Measurements from ENCODE around the gene DYNC1I1.

DYNC1I1 gene

DNA sequence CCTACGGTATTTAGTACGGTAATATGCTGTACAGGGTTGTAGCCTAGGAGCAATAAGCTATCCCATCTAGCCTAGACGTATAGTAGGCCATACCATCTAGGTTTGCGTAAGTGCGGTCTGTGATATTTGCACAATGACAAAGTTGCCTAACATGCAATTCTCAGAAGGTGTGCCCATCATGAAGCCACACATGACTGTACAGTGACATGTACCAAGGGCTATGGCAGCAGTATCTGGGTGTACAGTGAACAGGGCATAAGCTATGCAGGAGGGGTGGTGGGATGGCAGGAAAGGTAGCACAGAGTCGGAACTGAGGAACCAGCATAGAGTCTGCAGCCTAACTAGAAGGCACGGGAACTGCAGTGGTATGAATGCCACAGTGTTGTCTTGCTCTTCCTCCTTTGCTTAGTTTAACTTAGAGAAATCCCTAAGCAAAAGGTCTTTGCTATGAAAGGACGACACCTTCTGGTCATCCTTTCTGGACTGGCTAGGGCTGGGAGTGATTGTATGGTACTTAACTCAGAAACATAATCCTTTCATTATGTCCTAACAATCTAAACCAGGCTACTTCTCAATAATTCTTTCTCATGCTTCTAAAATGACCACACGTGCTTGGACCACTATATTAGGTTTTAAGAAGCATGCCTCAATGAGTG is 93.5 kb downstream of the DYNC1I1 start:
- DNase-seq, result no peak

DNA sequence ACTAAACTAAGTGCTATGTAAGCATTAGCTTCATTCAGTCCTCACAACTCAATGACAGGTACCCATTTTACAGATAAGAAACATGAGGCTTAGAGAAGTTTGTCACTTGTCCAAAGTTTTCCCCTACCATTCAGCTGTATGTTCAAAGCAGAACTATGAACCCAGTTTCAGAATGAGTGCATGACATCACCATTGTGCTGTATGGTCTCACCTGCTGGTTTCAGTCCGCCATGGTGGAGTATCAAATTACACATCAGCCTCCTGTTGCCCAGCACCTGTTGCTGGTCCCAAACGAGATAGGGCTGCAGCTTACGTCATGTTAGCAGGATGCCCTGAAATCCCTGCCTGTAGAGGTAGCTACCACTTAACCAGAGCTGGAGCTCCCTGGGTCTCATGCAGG is 95.0 kb downstream of the DYNC1I1 start:
- DNase-seq, result peak; percentile 43

DNA sequence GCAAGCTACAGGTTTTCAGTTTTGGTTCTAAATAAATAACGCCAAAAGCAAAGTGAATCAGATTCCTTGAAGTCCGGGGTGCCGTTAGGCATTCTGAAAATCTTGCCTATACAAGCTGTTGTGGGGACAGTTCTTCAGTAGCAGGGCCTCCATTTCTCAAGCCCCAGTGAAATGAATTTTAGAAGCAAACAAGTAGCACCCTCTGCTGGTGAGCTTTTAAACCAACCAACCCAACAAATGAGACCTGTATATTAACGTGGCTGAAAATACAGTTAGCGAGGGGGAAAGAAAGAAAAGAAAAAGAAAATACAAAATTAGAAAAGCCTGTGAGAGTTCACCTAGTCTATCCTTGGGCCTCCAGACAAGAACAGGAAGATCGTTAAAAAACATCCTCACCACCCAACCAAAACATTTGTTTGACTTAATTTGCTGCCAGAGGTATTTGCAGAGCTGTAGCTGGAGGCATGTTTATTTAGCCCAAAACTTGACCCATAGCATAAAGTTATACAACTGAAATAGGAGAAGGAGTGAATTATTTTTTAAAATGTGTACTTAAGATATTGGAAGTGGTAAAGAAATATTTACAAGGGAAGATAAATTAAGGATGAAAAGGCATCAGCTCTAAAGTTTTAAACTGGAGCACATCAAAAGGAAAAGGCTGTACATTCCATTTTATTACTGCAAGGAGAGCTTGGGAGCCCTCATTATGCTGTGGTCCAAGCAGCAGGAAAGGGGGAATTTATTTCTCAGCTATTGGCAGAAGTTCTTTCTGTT is 98.9 kb downstream of the DYNC1I1 start:
- DNase-seq, result peak; percentile 37

DNA sequence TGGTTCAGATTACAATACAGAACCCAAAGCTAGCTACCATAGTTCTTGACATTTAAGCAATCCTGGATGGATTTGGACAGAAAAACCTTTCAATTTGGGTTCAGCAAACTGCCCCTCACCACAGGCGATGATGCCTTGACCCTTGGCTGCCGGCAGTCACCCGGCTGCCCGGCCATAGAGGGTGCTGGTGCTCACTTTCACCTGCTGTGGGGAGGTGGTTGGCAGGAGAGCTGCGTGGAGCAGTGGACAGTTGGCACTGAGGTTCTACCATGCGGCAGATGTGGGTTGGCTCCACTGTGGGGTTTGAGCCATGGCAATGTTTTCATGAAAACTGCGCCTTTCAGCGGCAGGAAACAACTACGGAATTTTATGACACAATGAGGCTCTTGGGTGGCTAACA is 99.5 kb downstream of the DYNC1I1 start:
- DNase-seq, result no peak

DNA sequence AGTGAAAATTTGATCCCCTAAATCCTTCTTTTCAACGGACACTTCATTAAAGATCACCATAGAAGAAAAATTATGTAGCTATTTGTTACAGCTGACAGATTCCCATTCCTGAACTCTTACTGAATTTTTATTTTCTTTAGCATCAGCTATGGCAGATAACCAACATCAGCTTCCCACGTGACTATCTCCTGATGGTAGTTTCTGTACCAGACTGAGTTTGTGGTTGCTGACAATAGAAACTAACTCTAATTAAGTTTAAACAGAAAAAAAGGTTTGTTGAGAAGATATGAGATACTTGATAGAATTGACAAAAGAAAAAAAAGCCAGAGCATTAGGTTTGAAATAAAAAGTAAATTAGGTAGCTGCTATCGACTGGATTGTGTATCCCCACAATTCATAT is 101.8 kb downstream of the DYNC1I1 start:
- no peak for DNase-seq

DNA sequence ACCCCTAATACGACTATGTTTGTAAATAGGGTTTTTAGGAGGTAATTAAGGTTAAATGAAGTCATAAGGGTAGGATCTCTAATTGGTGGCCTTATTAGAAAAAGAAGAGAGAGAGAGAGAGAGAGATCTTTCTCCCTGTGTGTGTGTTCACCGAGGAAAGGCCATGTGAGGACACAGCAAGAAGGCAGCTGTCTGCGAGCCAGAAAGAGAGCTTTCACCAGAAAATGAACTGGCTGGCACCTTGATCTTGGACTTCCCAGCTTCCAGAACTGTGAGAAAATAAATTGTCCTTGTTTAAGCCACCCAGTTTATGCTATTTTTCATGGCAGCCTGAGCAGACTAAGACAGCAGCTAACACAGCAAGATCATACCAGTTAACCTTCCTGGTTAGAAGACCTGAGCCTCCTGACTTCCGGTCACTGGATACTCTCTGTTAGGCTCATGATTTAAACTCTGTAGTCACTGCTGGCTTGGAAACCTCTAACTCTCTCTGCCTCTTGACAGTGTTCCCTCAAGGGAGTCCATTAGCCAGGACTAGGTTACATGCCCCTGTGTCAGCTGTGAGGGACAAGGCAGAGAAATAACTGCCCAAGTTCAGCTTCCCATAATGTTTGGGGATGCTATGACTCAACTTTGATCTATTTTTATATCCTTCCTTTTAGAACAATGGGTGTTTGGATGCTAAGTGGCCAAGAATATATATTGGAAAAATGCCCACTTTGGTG is 102.3 kb downstream of the DYNC1I1 start:
- DNase-seq, result no peak

DNA sequence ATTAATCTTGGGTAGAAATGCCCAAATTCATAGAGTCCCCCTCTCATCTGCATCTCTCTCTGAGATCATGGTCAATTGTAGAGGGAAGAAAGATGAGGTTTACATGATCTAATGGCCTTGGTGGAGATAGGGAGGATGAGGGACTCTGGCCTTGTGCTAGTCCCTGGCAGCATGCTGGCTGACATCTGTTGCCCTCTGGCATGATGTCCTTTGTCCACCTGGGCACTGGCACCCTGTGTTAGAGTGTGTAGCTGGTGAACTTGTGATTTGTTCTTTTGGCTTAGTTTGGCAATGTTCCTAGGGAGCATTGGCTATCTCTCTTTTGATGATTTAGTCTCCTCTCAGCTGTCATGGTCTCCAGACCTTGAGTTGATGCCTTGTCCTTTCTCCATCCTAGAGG is 103.2 kb downstream of the DYNC1I1 start:
- DNase-seq, result no peak

DNA sequence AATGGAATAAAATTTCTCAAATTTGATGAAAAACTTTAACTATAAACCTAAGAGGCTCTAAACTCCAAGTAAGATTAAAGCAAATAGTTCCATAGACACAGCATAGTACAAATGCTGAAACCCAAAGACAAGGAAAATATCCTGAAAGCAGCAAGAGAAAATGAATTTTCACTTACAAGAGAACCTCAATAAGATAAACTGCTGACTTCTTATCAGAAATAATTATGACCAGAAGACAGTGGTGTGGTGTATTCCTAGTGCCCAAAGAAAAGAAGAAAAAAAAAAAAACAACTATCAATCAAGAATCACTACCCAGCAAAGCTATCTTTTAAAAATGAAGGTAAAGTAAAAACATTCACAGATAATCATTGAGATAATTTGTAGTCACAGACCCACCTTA is 106.3 kb downstream of the DYNC1I1 start:
- no peak for DNase-seq

DNA sequence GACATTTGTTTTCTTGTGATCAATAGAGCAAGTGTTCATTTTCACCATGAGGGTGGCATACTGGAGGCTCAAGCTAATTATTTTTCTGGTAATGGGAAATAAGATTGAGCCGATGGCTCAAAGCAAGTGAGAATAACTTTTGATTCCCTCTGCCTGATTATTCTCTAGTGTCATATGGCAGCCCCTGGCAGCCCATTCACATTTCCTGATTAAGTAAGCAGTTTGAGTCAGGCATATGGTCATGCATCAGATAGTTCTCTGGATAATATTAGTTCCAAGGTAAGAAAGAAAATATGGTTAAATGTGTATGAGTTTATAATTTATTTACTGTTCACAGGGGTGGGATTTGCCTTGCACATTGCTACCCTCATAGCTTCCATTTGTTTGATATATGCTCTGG is 109.2 kb downstream of the DYNC1I1 start:
- DNase-seq, result no peak

DNA sequence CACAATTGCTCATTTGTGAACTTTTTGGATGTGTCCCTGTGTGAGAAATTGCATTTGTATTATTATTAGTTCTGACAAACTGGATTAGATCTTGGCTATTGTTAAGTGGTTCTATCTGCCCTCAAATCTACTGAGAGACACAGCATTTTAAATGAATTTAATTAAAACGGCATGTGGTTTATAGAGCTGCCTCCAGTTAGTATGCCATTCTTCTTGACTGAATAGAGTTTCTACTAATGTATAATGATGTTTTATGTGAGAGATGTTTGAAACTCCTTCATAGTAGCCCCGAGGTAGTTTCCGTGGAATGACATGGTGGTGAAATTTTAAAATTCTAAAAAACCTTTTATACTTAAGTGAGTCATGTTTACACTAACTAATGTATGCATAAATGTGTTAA is 110.9 kb downstream of the DYNC1I1 start:
- DNase-seq, result no peak

DNA sequence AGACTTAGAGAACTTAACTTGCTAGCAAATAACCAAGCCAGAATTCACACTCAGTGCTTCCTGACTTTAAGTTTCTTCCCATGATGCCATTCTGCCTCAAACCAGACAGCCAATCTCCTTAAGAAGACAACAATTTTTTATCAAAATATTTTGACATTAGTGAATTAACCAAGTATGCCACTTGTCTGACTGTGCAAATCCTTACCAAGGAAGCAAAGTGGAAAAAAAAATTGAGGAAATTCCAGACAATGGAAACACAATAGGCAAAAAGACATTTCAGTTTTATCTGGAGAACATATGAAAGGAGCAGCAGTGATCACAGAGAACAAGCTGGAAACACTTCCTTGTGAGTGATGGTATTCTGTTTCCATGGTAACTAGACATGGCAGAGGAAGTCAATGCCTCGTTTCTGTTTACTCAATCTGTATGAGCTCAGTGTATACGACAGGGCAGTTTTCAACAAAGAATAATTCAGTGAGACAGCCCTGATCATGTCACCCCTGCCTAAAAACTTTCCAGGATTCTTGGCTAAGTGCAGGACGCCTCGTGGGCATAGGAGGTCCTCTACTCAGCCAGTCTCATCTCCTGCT is 114.2 kb downstream of the DYNC1I1 start:
- no peak for DNase-seq

DNA sequence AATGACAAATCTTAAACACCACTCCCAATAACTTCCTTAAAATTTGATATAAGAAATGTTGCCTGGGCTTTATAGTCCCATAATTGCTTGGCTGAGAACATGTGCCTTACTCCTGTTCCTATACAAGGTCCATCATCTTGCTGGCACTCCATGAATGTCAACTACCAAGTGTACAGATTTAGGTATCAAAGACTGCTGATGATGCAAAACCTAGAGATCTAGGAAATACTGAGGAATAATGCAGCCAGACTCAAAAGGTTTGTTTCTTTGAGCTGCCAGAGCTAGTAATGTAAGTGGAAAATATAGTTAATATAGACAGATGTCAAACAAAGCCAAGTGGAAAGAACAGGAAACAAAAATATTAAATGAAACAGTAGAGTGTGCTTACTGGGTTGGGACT is 121.1 kb downstream of the DYNC1I1 start:
- DNase-seq, result no peak

DNA sequence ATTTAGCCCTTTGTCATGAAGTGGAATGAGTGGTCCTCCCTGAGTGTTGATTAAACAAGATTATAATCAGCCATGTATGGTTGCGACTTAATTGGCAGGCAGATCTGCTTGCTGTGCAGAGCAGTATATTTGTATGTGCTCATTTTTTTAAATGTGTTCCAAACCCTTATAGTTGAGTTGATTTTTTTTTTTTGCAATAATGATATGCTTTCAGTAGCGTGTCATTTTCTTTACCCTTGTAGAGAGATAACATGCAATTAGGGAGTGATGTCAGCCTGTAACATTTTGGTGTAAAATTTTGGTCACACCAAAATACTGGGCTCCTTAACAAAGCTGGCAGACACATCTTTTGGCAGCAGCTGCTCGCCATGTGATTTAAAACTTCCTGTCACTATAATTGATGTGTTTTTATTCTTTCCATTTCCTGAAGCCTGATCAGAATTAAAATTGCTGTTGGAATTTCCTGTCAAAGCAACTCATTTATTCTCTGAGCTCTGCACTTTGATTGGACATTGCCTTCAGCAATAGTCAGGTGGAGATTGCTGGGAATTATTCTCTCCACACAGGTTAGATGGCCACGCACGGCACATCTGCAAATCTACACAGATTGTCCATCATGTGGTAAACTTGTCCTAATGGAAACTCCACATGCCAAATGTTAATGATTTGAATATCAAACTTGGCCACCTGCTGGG is 125.3 kb downstream of the DYNC1I1 start:
- no peak for DNase-seq

DNA sequence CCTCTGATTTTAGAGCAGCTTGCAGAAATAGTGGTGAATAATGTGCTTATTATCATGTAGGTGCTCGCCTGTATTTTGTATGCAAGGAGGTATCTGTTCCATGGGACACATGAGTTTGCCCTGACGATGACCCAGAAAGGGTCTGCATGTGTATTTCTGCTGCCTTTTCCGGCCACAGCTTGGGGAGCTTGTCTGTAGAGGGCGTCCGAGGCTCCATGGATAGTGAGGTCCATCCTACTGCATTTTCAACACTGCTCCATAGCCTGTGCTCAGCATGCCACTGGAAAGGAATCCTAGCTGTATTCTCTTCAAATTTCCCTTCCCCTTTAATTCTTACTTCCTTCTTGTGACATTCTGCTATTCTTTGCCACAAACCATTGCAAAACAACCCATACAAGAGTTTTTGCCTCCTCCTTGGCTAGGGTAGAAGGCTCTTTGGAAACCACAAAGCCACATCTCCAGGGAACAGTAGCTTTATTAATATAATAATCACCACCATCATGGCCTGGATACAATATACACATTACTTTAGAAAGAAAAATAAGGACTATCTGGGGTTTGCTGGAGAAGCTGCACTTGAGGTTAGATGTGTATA is 127.7 kb downstream of the DYNC1I1 start:
- no peak for DNase-seq

DNA sequence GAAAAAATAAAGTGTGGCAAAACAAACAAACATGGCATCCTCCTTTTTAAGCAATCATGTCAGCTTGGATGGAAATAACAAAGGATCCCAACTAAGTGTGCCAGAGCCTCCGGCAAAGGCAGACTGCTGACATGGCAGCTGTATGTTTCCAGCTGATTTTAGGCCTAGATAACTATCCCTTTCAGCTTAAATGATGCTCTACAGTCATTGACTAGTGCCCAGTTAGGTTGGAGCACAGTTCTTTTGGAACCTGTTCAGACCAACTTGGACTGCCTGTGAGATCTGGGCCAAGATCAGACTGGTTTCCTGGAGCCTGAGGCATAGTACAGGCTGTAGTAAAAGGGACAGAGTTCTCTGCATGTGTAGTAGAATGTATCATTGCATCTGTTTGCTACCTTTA is 128.7 kb downstream of the DYNC1I1 start:
- DNase-seq, result no peak

DNA sequence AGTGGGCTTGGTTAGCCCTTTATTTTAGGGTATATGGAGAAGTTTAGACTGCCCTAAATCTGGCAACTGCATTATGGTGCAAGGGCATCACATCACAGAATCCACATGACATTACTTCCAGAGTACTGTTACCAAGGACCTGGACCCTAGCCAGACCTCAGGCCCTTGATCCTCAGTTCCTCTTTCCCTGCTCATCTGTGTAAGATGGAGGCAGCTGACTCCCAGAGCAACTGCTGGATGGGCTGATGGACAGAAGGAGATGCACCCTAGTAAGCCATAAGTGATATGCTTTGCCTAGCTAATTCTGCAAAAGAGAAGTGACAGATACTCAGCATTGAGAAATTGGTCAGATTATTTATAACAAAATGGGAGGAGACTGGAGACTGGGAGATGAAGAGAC is 131.7 kb downstream of the DYNC1I1 start:
- no peak for DNase-seq

DNA sequence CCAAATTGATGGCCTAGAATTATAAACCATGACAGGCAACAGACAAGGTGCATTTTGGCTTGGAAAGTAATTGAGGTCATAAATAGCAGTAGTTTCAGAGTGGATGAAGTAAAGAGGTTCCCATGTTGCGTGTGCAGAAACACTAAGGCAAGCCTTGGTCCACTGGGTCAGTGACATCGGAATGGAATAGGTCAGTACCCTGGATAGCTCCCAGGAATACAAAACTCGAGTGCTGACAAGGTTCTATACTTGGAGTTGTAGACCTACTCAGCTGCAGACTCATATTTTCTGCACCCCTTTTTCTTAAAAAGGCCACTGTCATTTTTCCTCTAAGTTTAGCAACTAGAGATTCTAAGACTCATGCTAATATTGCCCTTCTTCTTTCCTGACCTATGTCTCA is 132.8 kb downstream of the DYNC1I1 start:
- no peak for DNase-seq

DNA sequence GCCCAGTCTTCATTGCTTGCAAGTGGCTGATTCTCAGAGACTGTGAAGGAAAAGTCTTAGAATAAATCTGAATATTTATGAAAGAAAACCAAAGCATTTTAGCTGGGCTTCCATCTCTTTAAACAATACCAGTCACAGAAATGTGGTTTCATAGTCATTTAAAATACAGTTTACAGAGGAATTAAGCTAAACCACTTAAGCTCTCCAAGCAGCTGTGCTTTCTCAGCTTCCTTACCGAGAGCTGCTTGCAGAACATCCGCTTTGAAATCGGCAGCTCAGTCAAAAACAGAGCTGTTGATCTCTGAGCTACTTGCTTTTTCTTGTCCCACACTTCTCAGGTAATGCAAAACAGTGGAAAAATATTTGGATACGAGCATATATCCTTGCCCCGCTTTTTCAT is 134.5 kb downstream of the DYNC1I1 start:
- no peak for DNase-seq

DNA sequence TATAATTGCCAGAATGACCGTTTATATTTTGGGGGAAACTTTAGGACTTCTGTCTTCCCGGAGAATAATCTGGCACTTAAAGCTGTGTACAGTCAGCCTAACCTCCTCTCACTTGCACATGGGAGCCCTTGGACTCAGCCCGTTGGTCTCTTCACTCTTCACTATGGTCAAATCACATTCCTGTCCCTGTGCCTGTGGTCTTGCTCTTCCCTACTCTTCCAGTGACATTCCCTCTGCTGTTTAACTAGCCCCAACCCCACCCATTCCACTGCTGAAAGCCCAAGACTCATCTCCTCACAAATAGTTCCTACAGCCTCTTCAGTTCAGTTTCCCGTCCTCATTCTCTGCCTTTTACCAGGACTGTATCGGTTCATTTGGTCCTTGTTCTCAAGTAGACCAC is 135.0 kb downstream of the DYNC1I1 start:
- no peak for DNase-seq

DNA sequence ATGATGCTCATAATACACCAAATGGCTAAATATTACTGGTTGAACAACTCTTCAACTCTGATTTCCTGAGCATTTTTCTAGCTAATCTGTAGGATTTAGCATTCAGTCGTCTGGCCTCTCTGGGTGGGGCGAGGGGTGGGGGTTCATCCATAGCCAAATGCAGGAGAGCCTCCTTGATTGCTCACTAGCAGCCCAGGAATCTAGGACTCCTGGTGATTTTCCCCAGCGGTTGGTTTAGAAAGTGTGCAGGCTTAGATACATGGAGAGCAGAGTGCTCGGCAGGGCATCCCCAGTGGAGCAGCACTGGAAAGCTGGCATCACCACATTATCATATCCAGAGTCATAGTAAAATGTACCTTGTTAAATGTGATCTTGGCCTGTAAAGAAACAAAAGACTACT is 136.1 kb downstream of the DYNC1I1 start:
- DNase-seq, result no peak

DNA sequence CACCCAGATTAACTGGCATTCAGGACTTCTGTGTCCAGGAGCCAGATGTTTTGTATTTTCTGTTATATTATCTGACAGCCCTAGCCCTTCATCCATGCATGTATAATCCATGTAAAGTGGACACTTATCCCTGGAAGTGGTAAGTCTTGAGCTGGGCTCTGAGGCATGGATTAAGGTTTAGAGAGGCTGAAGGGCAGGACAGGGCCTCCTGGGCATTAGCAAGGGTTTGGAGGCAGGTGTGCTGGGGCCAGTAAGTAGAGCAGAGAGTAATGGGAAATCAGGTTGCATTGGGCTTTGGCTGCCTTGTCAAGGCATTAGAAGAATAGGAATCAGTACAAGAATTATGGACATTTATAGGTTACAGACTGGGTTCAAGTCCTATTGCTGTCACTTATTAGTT is 138.0 kb downstream of the DYNC1I1 start:
- no peak for DNase-seq

DNA sequence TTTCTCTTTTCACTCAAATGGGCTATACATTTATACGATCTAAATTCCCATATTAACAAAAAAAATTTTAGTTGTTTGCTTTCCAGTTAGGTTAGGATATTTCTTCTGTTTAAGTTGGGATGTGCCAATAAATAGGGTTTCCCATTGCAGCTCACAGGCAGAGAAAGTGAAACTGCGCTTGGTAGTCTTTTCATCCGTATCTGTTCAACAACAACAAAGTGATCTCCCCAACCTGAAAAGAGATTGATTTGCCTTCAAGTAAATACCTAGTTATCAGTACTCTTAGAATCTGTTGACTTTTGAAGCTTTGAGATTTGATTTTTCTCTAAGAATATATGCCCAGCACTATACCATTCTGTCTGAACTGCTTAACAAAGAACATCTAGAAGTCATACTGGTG is 143.4 kb downstream of the DYNC1I1 start:
- DNase-seq, result no peak

Measured in activated CD4-positive, alpha-beta T cell treated with anti-CD3 and anti-CD28 coated beads, Interleukin-10, Interleukin-2, amounts not matched to agents 100 ng/mL and 50 ng/mL, durations not matched to agents 16 hours and 8 hours (primary cell).